HepG2 (cell line): ENCODE data around the gene DLG2. TPM values are rescaled to one million over a fixed set of nuclear protein-coding genes. Genes with fewer than 3 reads are reported as not detected.
A peak's percentile ranks its signal among the peaks of the same experiment; 100 is the strongest.

ENCODE experiments used
- ATF7 ChIP-seq, 2 experiments: fragments of 450-650 bp in 1 of 2; sonication (generic) in 1 of 2; formaldehyde crosslinking in 1 of 2; IDR thresholded peaks; 2 replicates each; pipeline versions ENCODE4 v1.4.0 to v1.6.1; 2016 to 2020; ENCODE audit warnings: antibody characterized with exemption in 1 of 2, mild to moderate bottlenecking in 1 of 2, missing genetic modification reagents in 1 of 2
- ESRRA ChIP-seq: sonication (generic); formaldehyde crosslinking; IDR thresholded peaks from 2 replicates; pipeline ENCODE4 v1.5.1; 2020; ENCODE audit warnings: mild to moderate bottlenecking, low read depth, missing genetic modification reagents
- FOSL2 ChIP-seq: sonication (generic); formaldehyde crosslinking; IDR thresholded peaks from 2 replicates; pipeline ENCODE4 v1.4.0; 2020; ENCODE audit warnings: missing genetic modification reagents
- FOXO4 ChIP-seq: sonication (generic); formaldehyde crosslinking; conservative IDR thresholded peaks from 2 replicates; pipeline ENCODE4 v1.8.1; 2023; ENCODE audit warnings: missing genetic modification reagents
- GATAD2A ChIP-seq: IDR thresholded peaks from 2 replicates; pipeline ENCODE4 v1.6.1; 2016
- HDAC6 ChIP-seq: fragments of 200-600 bp; sonication (generic); IDR thresholded peaks from 2 replicates; pipeline ENCODE4 v1.7.0; 2017; ENCODE audit warnings: mild to moderate bottlenecking, antibody characterized with exemption, low read length, low read depth
- ISL2 ChIP-seq: sonication (generic); formaldehyde crosslinking; IDR thresholded peaks from 2 replicates; pipeline ENCODE4 v1.5.0; 2020; ENCODE audit warnings: missing genetic modification reagents
- KLF16 ChIP-seq, 2 experiments: sonication (generic) in 1 of 2; formaldehyde crosslinking in 1 of 2; IDR thresholded peaks; 2 replicates each; pipeline versions ENCODE4 v1.6.1 to v1.8.0; 2016 to 2023; ENCODE audit warnings: missing genetic modification reagents in 2 of 2, missing compliant biosample characterization in 1 of 2
- MTF2 ChIP-seq: sonication (generic); formaldehyde crosslinking; IDR thresholded peaks from 2 replicates; pipeline ENCODE4 v1.5.0; 2020; ENCODE audit warnings: missing genetic modification reagents, borderline replicate concordance
- NFE2L1 ChIP-seq: sonication (generic); formaldehyde crosslinking; IDR thresholded peaks from 2 replicates; pipeline ENCODE4 v1.4.0; 2020; ENCODE audit warnings: missing genetic modification reagents, mild to moderate bottlenecking, borderline replicate concordance
- PHB2 ChIP-seq: fragments of 450-650 bp; IDR thresholded peaks from 2 replicates; pipeline ENCODE4 v1.6.1; 2018; ENCODE audit not compliant: partially characterized antibody
- REL ChIP-seq: sonication (generic); formaldehyde crosslinking; conservative IDR thresholded peaks from 2 replicates; pipeline ENCODE4 v1.8.0; 2022; ENCODE audit warnings: mild to moderate bottlenecking, missing genetic modification reagents, moderate library complexity
- REST ChIP-seq, 2 experiments: IDR thresholded peaks; 2 replicates each; pipeline ENCODE4 v1.6.1; 2011 to 2012; ENCODE audit warnings: low read length in 2 of 2, borderline replicate concordance in 1 of 2, low read depth in 1 of 2, mild to moderate bottlenecking in 1 of 2, moderate library complexity in 1 of 2
- SALL1 ChIP-seq: sonication (generic); formaldehyde crosslinking; IDR thresholded peaks from 2 replicates; pipeline ENCODE4 v1.8.0; 2022; ENCODE audit warnings: mild to moderate bottlenecking, missing genetic modification reagents
- SIX4 ChIP-seq: sonication (generic); formaldehyde crosslinking; IDR thresholded peaks from 2 replicates; pipeline ENCODE4 v1.4.0; 2020; ENCODE audit warnings: missing genetic modification reagents
- THAP11 ChIP-seq: IDR thresholded peaks from 2 replicates; pipeline ENCODE4 v1.6.1; 2016; ENCODE audit warnings: missing biosample characterization, missing genetic modification reagents
- THRA ChIP-seq: sonication (generic); formaldehyde crosslinking; IDR thresholded peaks from 2 replicates; pipeline ENCODE4 v1.4.0; 2020; ENCODE audit warnings: missing genetic modification reagents, borderline replicate concordance
- TMF1 ChIP-seq: sonication (generic); formaldehyde crosslinking; IDR thresholded peaks from 2 replicates; pipeline ENCODE4 v1.8.1; 2022; ENCODE audit warnings: low read depth, missing genetic modification reagents
- TOE1 ChIP-seq: sonication (generic); formaldehyde crosslinking; IDR thresholded peaks from 2 replicates; pipeline ENCODE4 v1.4.0; 2020; ENCODE audit warnings: mild to moderate bottlenecking, missing genetic modification reagents
- ZNF180 ChIP-seq: sonication (generic); formaldehyde crosslinking; IDR thresholded peaks from 2 replicates; pipeline ENCODE4 v1.4.0; 2020; ENCODE audit warnings: low read depth, missing genetic modification reagents, borderline replicate concordance
- ZNF597 ChIP-seq: sonication (generic); formaldehyde crosslinking; IDR thresholded peaks from 2 replicates; pipeline ENCODE4 v1.5.0; 2020; ENCODE audit warnings: missing genetic modification reagents
- polyA plus RNA-seq, 8 experiments: library from polyadenylated mRNA; depleted of rRNA in 3 of 8; stranded (reverse) in 7 of 8; unstranded in 1 of 8; fragments of >200 nt; fragmentation: Illumina TruSeq in 4 of 8; extraction: Trizol in 4 of 8; gene quantifications; 2 replicates each; pipeline versions ENCODE4 v1.2.1 to v1.2.3, GENCODE V29; 2011 to 2016; ENCODE audit warnings: low read depth in 4 of 8, missing spikeins in 1 of 8, mixed read lengths in 1 of 8; ENCODE audit not compliant: insufficient read depth in 1 of 8
- total RNA-seq, 5 experiments: library from RNA; depleted of rRNA; stranded (reverse); fragments of >200 nt; fragmentation: Illumina TruSeq; extraction: Trizol; gene quantifications; 2 replicates each; pipeline ENCODE4 v1.2.3, GENCODE V29; 2016; ENCODE audit warnings: low read depth in 1 of 5

DLG2 gene
- total and polyA plus RNA-seq, 2 of the 13 experiments (the other 11 are each of a cell fraction or from before 2014, with no cell fraction given) = 0.46 to 1.0 TPM

- no peak for TF ChIP-seq THRA (CRISPR knock-in tag)
- TF ChIP-seq KLF16 (CRISPR knock-in tag; IDR thresholded peaks at IDR 0.05) = 0 out of 4 replicates have a peak, but pooled peaks of 1 of the 2 experiments have one; percentile 24
- TF ChIP-seq HDAC6 = no peak
- TF ChIP-seq TMF1 (CRISPR knock-in tag) = no peak
- TF ChIP-seq FOXO4 = no peak
- no peak for TF ChIP-seq ESRRA (CRISPR knock-in tag)
- TF ChIP-seq NFE2L1 (CRISPR knock-in tag) = no peak
- no peak for TF ChIP-seq REL (CRISPR knock-in tag)
- no peak for TF ChIP-seq ZNF180
- TF ChIP-seq ZNF597 (CRISPR knock-in tag) = no peak
- peak; percentile 54; the same call in 1 of the 2 replicates for TF ChIP-seq FOSL2 (CRISPR knock-in tag)
- TF ChIP-seq THAP11 (CRISPR knock-in tag) = 0 out of 2 replicates have a peak, but pooled peaks have one; percentile 35
- no peak for TF ChIP-seq ISL2 (CRISPR knock-in tag)
- no peak for TF ChIP-seq REST (IDR thresholded peaks at IDR 0.05; ENCODE audit: borderline replicate concordance in 1 of 2, low read depth in 1 of 2, low read length in 2 of 2)
- TF ChIP-seq ATF7 (IDR thresholded peaks at IDR 0.05) = no peak
- no peak for TF ChIP-seq ATF7 (CRISPR knock-in tag; IDR thresholded peaks at IDR 0.05)
- no peak for TF ChIP-seq SALL1
- no peak for TF ChIP-seq PHB2
- TF ChIP-seq SIX4 (CRISPR knock-in tag) = peak; percentile 58; the same call in 1 of the 2 replicates
- TF ChIP-seq MTF2 (CRISPR knock-in tag) = no peak
- peak; percentile 50 for TF ChIP-seq GATAD2A (CRISPR knock-in tag)
- TF ChIP-seq TOE1 (CRISPR knock-in tag) = no peak
Observed at GRCh38 chr11:84564180-84564866, 1062.8 kb downstream of the DLG2 start (continued).
